T-helper 1 cell treated with Interleukin-12 subunit alpha and Interleukin-12 subunit beta and Interleukin-4 antibody, amounts not matched to agents 30 μg/mL and 1 μg/mL, for 36 hours (primary cell): ENCODE results near the gene LYG1.
"Not testable (repeated sequence)": the region's sequence is repeated elsewhere in the genome, so short reads cannot be mapped to it uniquely, and the experiment has no call there.

Source experiments
- H3K27ac Mint-ChIP-seq: one replicate; pipeline ENCODE4 v1.8.0; 2021; ENCODE audit warnings: mild to moderate bottlenecking, mixed read lengths
- H3K27me3 Mint-ChIP-seq: one replicate; pipeline ENCODE4 v1.8.0; 2021; ENCODE audit warnings: low read depth, mixed read lengths
- H3K36me3 Mint-ChIP-seq: one replicate; pipeline ENCODE4 v1.8.0; 2021; ENCODE audit warnings: low read depth, mixed read lengths
- H3K4me1 Mint-ChIP-seq: one replicate; pipeline ENCODE4 v1.8.0; 2021; ENCODE audit warnings: low read depth, mixed read lengths
- H3K4me3 Mint-ChIP-seq: one replicate; pipeline ENCODE4 v1.8.0; 2021; ENCODE audit warnings: mild to moderate bottlenecking, moderate library complexity, mixed read lengths
- H3K9me3 Mint-ChIP-seq: one replicate; pipeline ENCODE4 v1.8.0; 2021; ENCODE audit warnings: mixed read lengths

Gene LYG1

GRCh38 chr2:99299580-99299979 lies 1.4 kb downstream of the LYG1 start:
- no peaks in the 10 kb centered on the region for H3K4me1 Mint-ChIP-seq
- no peaks in the 10 kb centered on the region for H3K27me3 Mint-ChIP-seq
- no peak overlapping the region for H3K4me3 Mint-ChIP-seq
- H3K27ac Mint-ChIP-seq, result no peak overlapping the region
- H3K9me3 Mint-ChIP-seq, result no peaks in the 10 kb centered on the region
- H3K36me3 Mint-ChIP-seq, result peaks cover 24% of the 10 kb centered on the region

GRCh38 chr2:99297994-99298393 lies 3.0 kb downstream of the LYG1 start:
- Mint-ChIP-seq H3K36me3 (peaks cover 12% of the 10 kb centered on the region), H3K4me3 (no peak overlapping the region), H3K4me1 (no peaks in the 10 kb centered on the region), H3K27ac (no peak overlapping the region), H3K9me3 (no peaks in the 10 kb centered on the region), H3K27me3 (no peaks in the 10 kb centered on the region)

DNA sequence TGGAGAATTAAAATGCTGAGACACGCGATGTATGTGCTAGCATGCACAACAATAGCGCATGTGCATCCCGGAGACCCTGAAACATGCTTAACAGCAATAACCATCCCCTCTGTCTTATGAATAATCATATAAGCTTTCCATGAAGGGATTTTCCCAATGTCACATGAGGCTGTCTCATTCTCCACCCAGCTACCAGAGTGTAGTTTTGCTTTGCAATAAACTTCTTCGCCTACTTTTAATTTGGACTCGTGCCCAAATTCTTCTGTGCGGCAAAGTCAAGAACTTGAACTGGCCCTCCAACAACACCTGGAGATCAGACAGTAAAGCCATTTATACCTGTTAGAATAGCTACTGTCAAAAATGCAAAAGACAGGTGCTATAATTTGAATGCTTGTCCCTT lies 15.5 kb downstream of the LYG1 start:
- Mint-ChIP-seq H3K4me3 (no peak overlapping the region), H3K27me3 (no peaks in the 10 kb centered on the region), H3K4me1 (no peaks in the 10 kb centered on the region), H3K9me3 (peaks cover 4% of the 10 kb centered on the region), H3K36me3 (peaks cover 20% of the 10 kb centered on the region), H3K27ac (no peak overlapping the region)

DNA sequence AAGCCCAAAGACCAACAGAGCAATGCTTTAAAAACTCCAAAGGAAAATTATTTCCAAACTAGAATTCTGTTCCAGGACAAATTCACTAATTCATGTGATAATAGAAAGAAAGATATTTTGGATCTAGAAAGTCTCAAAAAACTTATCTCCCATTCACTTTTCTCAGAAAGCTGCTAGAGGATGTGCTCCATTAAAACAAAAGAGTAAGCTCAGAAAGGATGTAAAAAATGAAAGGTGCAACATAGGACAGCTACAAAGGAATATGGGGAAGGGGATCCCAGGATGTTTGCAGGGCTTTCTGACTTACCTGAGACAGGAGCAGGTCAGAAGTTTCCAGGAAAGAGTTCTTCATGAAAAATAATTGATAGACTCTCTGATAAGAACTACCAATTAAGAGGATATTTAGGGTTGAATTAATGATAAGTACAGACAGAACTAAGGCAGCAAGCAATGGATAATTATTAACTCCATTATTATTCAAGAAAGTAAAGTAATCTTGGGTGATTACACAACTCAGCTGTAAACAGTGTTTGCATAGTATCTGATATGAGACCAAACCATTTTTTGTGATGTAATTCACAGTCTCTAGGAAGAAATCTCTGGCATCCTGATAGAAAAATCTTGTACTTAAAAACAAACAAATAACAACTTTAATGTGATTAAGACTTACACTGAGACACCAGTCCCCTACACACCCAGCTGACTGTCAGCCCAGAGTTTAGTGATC lies 20.9 kb downstream of the LYG1 start:
- Mint-ChIP-seq H3K27ac (no peak overlapping the region), H3K9me3 (peaks cover 21% of the 10 kb centered on the region), H3K4me3 (no peak overlapping the region), H3K4me1 (no peaks in the 10 kb centered on the region), H3K27me3 (no peaks in the 10 kb centered on the region), H3K36me3 (peaks cover 30% of the 10 kb centered on the region)

DNA sequence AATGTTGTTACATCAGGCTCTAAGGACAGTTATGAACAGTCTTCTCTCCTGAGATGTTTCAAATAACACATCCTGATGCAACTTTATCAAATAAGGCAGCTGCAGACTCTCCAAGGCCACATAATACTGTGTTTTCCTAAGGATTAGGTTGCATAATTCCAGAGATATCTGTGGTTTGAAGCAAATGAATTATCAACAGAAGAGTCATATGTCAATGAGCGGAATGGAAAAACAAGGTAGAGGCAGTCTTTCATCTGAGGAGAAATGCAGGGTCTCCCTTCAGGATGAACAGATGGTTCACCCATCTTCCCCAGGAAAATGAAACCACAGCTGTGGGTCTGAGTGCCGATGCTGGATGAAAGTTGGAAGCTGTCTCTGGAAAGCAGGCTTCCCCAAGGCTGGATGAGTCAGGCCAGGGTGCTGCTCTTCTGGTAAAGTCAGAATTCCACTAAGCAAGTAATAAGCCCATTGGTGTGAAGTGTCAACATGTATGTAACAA lies 22.2 kb downstream of the LYG1 start:
- Mint-ChIP-seq H3K9me3 (peaks cover 21% of the 10 kb centered on the region), H3K27ac (no peak overlapping the region), H3K4me1 (no peaks in the 10 kb centered on the region), H3K27me3 (no peaks in the 10 kb centered on the region), H3K4me3 (no peak overlapping the region), H3K36me3 (peaks cover 27% of the 10 kb centered on the region)

- Mint-ChIP-seq H3K36me3 (peaks cover 24% of the 10 kb centered on the region), H3K9me3 (peaks cover 21% of the 10 kb centered on the region)
- not testable (repeated sequence) for H3K4me3 Mint-ChIP-seq, H3K4me1 Mint-ChIP-seq, H3K27ac Mint-ChIP-seq, H3K27me3 Mint-ChIP-seq
Measured at GRCh38 chr2:99278195-99278765, 22.7 kb downstream of the LYG1 start.

- no peaks in the 10 kb centered on the region for H3K4me1 Mint-ChIP-seq
- peaks cover 31% of the 10 kb centered on the region for H3K9me3 Mint-ChIP-seq
- peaks cover 15% of the 10 kb centered on the region for H3K36me3 Mint-ChIP-seq
- H3K4me3 Mint-ChIP-seq, result no peak overlapping the region
- no peak overlapping the region for H3K27ac Mint-ChIP-seq
- H3K27me3 Mint-ChIP-seq, result no peaks in the 10 kb centered on the region
Measured at GRCh38 chr2:99275882-99276281, 25.1 kb downstream of the LYG1 start.

DNA sequence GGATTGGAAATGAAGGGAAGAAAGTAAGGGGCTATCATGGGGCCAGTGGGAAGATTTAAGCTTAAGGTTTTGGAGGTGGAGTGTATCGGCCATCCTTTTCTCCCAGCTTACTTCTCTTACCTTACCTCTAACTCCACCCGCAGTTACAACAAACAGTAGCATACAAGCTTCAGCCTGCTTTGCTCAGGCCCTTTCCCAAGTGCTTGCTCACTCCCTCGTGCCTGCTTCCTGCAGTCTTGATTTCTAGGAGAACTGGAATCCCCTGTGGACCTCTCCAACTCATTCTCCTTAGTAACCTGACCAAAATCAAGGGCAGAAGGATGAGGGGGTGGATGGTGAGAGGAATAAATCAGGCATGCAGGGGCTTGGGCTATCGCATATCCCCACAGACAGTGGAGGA lies 39.8 kb downstream of the LYG1 start:
- H3K9me3 Mint-ChIP-seq, result no peaks in the 10 kb centered on the region
- no peak overlapping the region for H3K27ac Mint-ChIP-seq
- H3K36me3 Mint-ChIP-seq, result no peaks in the 10 kb centered on the region
- H3K4me1 Mint-ChIP-seq, result no peaks in the 10 kb centered on the region
- H3K4me3 Mint-ChIP-seq, result no peak overlapping the region
- no peaks in the 10 kb centered on the region for H3K27me3 Mint-ChIP-seq

DNA sequence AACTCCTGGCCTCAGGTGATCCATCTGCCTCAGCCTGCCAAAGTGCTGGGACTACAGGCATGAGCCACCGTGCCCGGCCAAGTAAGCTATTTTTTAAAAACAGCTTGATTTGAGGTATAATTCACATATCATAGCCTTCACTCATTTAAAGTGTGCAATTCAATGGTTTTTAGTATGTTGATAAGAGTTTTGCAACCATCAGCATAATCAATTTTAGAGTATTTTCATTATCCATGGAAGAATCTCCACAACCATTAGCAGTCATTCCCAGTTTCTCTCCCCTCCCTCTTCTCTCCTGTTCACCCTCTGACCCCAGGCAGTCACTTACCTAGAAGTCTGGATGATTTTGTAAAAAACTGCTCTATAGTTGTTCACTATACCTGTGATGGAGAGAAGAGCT lies 40.8 kb downstream of the LYG1 start:
- Mint-ChIP-seq H3K4me1 (no peaks in the 10 kb centered on the region), H3K27me3 (no peaks in the 10 kb centered on the region), H3K36me3 (no peaks in the 10 kb centered on the region), H3K4me3 (no peak overlapping the region), H3K27ac (no peak overlapping the region), H3K9me3 (no peaks in the 10 kb centered on the region)

DNA sequence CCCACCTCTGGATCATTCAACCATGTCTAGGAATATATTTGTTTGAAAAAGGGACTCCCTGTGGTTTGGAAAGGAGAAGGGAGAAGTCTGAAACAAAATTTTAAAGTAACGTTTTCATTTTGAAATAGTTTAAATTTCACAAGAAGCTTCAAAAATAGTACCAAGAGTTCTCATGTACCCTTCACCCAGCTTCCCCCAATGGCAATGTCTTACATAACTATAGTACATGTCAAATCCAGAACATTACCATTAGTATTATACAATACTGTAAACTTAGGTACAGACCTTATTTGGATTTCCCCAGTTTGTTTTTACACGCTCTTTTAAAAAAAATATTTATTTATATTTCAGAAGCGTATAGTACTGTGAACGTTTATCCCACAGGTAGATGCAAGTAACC lies 41.5 kb downstream of the LYG1 start:
- Mint-ChIP-seq H3K27me3 (no peaks in the 10 kb centered on the region), H3K9me3 (no peaks in the 10 kb centered on the region), H3K4me1 (no peaks in the 10 kb centered on the region), H3K4me3 (no peak overlapping the region), H3K27ac (no peak overlapping the region), H3K36me3 (no peaks in the 10 kb centered on the region)

DNA sequence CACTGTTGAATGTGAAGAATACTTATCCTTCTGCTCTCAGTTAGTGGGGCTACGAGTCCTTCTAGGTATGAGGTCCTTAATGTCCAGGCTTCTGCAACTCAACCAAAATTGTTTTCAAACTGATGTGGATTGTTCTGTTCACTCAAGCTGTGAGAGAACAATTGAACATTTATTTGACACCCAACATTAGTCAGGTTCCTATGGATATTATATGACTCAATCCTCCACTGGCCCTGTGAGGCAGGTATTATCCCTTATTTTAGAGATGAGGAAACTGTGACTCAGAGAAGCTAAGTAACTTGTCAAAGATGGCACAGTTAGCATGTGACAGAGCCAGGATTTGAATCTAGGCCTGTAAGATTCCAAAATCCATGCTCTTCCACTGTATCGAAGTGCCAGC lies 44.3 kb downstream of the LYG1 start:
- H3K4me1 Mint-ChIP-seq, result no peaks in the 10 kb centered on the region
- H3K36me3 Mint-ChIP-seq, result no peaks in the 10 kb centered on the region
- no peaks in the 10 kb centered on the region for H3K9me3 Mint-ChIP-seq
- H3K4me3 Mint-ChIP-seq, result no peak overlapping the region
- H3K27me3 Mint-ChIP-seq, result no peaks in the 10 kb centered on the region
- no peak overlapping the region for H3K27ac Mint-ChIP-seq

DNA sequence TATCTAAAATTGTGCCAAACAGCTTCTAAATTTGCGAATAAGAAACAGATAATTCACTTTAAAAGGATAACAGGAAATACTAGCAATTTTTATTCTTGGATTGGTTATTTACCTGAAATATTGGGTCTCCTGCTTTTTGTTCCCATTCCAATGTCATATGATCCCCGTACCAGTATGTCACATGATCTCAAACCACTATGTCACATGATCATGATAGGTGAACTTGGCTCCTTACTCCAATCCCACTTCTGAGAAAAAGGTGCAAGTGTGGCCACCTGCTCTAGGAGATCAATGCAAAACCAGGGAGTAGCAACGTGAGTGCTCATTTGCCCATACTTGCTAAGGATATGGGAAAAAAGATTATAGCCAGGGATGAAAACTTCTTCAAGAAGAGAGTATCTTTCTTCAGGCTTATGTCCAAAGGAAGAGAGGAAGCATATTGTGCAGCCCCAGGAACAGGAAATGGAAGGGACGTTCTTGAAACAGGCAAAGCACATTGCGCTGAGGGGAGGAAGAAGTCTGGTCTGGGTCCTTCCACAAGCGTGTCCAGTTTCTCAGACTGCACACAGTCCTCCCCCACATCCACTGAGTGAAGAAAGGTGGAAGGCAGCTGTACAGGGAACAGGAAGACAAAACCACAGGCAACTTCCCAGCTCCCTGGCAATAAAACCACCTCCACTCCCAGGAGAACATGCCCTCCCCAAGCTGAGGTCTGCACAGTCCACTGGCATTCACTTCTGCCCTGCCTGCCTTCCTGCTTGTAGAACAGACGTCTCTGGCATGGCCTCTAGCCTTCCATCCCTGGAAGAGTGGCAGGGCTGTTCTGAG lies 45.3 kb downstream of the LYG1 start, which contains the start of gene LYG2:
TSS of gene LYG2 (minus strand) at position 176 of the 828 bp plus-strand sequence. CDS start 1,406 bp downstream, outside the sequence.
- Mint-ChIP-seq H3K36me3 (no peaks in the 10 kb centered on the region), H3K4me1 (no peaks in the 10 kb centered on the region), H3K4me3 (no peak within 1 kb of the TSS), H3K9me3 (no peaks in the 10 kb centered on the region), H3K27ac (no peak within 1 kb of the TSS), H3K27me3 (no peaks in the 10 kb centered on the region)

- Mint-ChIP-seq H3K4me1 (no peaks in the 10 kb centered on the region), H3K4me3 (no peak overlapping the region), H3K36me3 (no peaks in the 10 kb centered on the region), H3K27me3 (no peaks in the 10 kb centered on the region), H3K9me3 (peaks cover 3% of the 10 kb centered on the region), H3K27ac (no peak overlapping the region)
Measured at GRCh38 chr2:99249951-99250350, 51.0 kb downstream of the LYG1 start.

GRCh38 chr2:99242151-99242550 lies 58.8 kb downstream of the LYG1 start:
- H3K36me3 Mint-ChIP-seq, result no peaks in the 10 kb centered on the region
- no peak overlapping the region for H3K27ac Mint-ChIP-seq
- H3K4me3 Mint-ChIP-seq, result no peak overlapping the region
- no peaks in the 10 kb centered on the region for H3K4me1 Mint-ChIP-seq
- H3K27me3 Mint-ChIP-seq, result no peaks in the 10 kb centered on the region
- no peaks in the 10 kb centered on the region for H3K9me3 Mint-ChIP-seq

DNA sequence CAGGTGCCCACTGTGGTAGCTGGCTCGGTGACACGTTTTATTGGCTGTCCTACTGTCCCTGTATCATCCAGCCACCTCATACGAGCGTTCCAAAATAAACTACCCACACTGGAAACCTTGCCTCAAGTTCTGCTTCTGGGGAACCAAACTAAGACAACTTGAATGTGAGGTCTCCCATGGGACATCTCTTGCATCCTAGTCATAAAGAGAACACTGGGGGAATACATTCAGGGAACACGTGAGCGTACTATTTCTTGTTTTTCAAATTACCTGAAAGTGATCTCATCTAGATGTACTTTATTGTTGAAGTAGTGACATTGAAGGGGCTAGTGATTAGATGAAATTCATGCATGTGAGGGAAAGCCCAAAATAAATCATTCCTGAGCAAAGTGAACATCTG lies 60.6 kb downstream of the LYG1 start:
- Mint-ChIP-seq H3K4me3 (no peak overlapping the region), H3K36me3 (no peaks in the 10 kb centered on the region), H3K27me3 (no peaks in the 10 kb centered on the region), H3K27ac (no peak overlapping the region), H3K9me3 (no peaks in the 10 kb centered on the region), H3K4me1 (no peaks in the 10 kb centered on the region)
